Activated naive CD8-positive, alpha-beta T cell treated with anti-CD3 and anti-CD28 coated beads, Interleukin-2, amount 10 ng/mL, durations not matched to agents 7 days and 5 days (primary cell): ENCODE measurements around the gene CMSS1. TPM values are rescaled to one million over a fixed set of nuclear protein-coding genes. Genes with fewer than 3 reads are reported as not detected.

Experiments used
- ATAC-seq: fragments of 150-1000 bp; cut with Tn5 transposase; one replicate; pipeline ENCODE4 v1.10.0; 2021; ENCODE audit warnings: low read depth, moderate library complexity
- POLR2A ChIA-PET: fragments of 350-600 bp; sonication (Branson Sonifier 250); formaldehyde crosslinking; loops from one replicate; lab custom pipeline; 2021; ENCODE audit warnings: antibody characterized with exemption; lab: Charles Lee
- DNase-seq: peaks from one replicate; pipeline ENCODE4 v3.0.0; 2021
- H3K27ac Mint-ChIP-seq: one replicate; pipeline ENCODE4 v1.8.0; 2022; ENCODE audit warnings: mild to moderate bottlenecking, mixed read lengths
- H3K27me3 Mint-ChIP-seq: one replicate; pipeline ENCODE4 v1.8.0; 2022; ENCODE audit warnings: mild to moderate bottlenecking, moderate library complexity, mixed read lengths
- H3K36me3 Mint-ChIP-seq: one replicate; pipeline ENCODE4 v1.8.0; 2021; ENCODE audit warnings: mild to moderate bottlenecking, mixed read lengths
- H3K4me1 Mint-ChIP-seq: one replicate; pipeline ENCODE4 v1.8.0; 2021; ENCODE audit warnings: mixed read lengths
- H3K4me3 Mint-ChIP-seq: one replicate; pipeline ENCODE4 v1.8.0; 2022; ENCODE audit warnings: mild to moderate bottlenecking, moderate library complexity, mixed read lengths
- H3K9me3 Mint-ChIP-seq: one replicate; pipeline ENCODE4 v1.8.0; 2021; ENCODE audit warnings: mixed read lengths
- total RNA-seq, 2 experiments: library from RNA; stranded (reverse); gene quantifications; one replicate each; pipeline ENCODE4 v1.2.3, GENCODE V29; 2021

CMSS1 gene
- total RNA-seq, 2 experiments from 2014 or later = 24.2 to 31.8 TPM

DNA sequence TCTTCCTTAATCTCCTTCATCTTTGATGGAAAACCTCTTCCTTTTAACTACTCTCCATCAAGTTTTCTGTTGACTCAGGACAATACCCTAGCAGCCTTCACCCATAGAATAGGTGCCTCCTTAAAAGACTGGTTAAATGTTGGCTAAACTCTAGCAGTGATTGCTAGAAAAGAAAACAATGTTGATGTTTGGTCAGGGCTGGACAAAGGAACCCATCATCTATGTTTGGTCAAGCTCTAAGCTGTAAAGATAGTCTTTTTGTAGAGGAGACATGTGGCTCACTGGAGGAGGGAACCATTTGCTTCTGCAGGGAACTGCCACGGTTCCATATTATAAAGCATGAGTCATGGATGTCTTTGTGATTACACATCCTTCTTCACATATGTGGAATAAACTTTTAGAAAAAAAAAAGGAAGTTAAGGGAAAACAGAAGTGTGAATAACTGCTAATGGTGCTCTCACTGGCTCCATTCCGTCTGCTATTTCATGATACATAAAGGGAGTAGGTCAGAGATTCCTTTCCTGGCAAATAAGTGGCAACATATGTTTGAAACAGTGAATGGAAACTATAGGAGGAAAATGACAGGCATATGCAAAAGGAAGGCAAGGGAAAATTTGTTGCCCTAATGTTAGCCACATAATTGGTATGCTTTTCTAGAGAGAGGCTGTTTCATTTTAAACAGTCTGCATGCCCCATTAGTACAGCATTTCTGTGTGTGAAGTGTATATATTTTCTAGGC, 78.2 kb downstream of the CMSS1 start:
- ATAC-seq = no peak
- Mint-ChIP-seq H3K27me3 (no peaks in the 10 kb centered on the region), H3K4me3 (no peak overlapping the region), H3K27ac (no peak overlapping the region), H3K9me3 (no peaks in the 10 kb centered on the region), H3K4me1 (peaks cover 7% of the 10 kb centered on the region), H3K36me3 (peaks cover 4% of the 10 kb centered on the region)
- POLR2A ChIA-PET = no interaction called here
- DNase-seq = no peak

GRCh38 chr3:99896482-99896881, 78.8 kb downstream of the CMSS1 start:
- POLR2A ChIA-PET = no interaction called here
- Mint-ChIP-seq H3K4me3 (no peak overlapping the region), H3K27ac (no peak overlapping the region), H3K4me1 (peaks cover 7% of the 10 kb centered on the region), H3K9me3 (no peaks in the 10 kb centered on the region), H3K36me3 (peaks cover 4% of the 10 kb centered on the region), H3K27me3 (no peaks in the 10 kb centered on the region)
- ATAC-seq (no peak), DNase-seq (no peak)

DNA sequence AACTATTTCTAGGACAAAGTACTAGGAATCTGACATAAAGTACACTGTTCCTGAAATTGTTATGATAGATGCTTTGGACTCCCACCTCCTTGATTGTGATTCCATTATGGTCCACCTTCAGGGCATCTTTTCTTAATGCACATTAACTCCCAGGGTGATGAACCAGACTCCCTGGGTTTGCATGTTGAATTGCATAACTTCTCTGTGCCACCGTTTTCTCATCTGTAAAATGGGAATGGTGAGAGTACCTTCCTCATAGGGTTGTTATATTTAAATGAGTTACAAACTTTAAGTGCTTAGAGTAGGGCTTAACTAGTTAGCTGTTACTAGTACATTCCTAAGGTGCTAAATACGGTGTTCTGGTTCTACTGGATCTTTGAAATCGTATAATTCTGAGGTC, 81.9 kb downstream of the CMSS1 start:
- Mint-ChIP-seq H3K27me3 (no peaks in the 10 kb centered on the region), H3K27ac (no peak overlapping the region), H3K9me3 (no peaks in the 10 kb centered on the region), H3K36me3 (peaks cover 8% of the 10 kb centered on the region), H3K4me3 (no peak overlapping the region), H3K4me1 (peaks cover 5% of the 10 kb centered on the region)
- ATAC-seq = no peak
- DNase-seq = no peak
- POLR2A ChIA-PET = no interaction called here

DNA sequence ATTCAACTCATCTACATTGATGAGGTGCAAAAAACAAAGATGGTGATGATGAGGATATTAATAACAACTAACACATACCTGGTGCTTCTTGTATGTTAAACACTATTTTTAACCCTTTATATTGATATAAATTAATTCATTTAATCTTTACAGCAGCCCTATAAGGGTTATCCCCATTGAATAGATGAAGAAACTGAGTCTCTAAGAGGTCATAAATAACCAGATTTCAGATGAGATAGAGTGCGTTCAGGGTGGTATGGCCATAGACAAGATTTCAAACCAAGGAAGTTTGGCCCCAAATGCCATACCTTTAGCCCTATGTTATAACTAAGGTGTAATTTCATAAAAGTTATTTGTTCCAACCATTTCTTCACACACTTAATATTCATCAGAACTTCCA, 82.6 kb downstream of the CMSS1 start:
- H3K36me3 Mint-ChIP-seq = peaks cover 11% of the 10 kb centered on the region
- no peak for ATAC-seq
- POLR2A ChIA-PET = no interaction called here

GRCh38 chr3:99901200-99901926, 83.7 kb downstream of the CMSS1 start:
- no peak for DNase-seq
- no peak for ATAC-seq
- peaks cover 2% of the 10 kb centered on the region for H3K4me1 Mint-ChIP-seq
- H3K4me3 Mint-ChIP-seq = no peak overlapping the region
- no peaks in the 10 kb centered on the region for H3K27me3 Mint-ChIP-seq
- POLR2A ChIA-PET = no interaction called here
- no peak overlapping the region for H3K27ac Mint-ChIP-seq
- H3K36me3 Mint-ChIP-seq = peaks cover 9% of the 10 kb centered on the region
- H3K9me3 Mint-ChIP-seq = no peaks in the 10 kb centered on the region

More for the DNA sequence above, 82.6 kb downstream of the CMSS1 start:
- H3K4me1 Mint-ChIP-seq = peaks cover 5% of the 10 kb centered on the region
- no peaks in the 10 kb centered on the region for H3K27me3 Mint-ChIP-seq
- no peak overlapping the region for H3K27ac Mint-ChIP-seq
- DNase-seq = no peak
- no peak overlapping the region for H3K4me3 Mint-ChIP-seq
- no peaks in the 10 kb centered on the region for H3K9me3 Mint-ChIP-seq

GRCh38 chr3:99902091-99902490, 84.4 kb downstream of the CMSS1 start:
- Mint-ChIP-seq H3K27me3 (no peaks in the 10 kb centered on the region), H3K27ac (no peak overlapping the region), H3K36me3 (peaks cover 9% of the 10 kb centered on the region), H3K9me3 (no peaks in the 10 kb centered on the region), H3K4me3 (no peak overlapping the region), H3K4me1 (peaks cover 2% of the 10 kb centered on the region)
- DNase-seq (no peak), ATAC-seq (no peak)
- POLR2A ChIA-PET = no interaction called here

- Mint-ChIP-seq H3K9me3 (peaks cover 3% of the 10 kb centered on the region), H3K27ac (no peak overlapping the region), H3K27me3 (no peaks in the 10 kb centered on the region), H3K36me3 (peaks cover 10% of the 10 kb centered on the region), H3K4me1 (peaks cover 2% of the 10 kb centered on the region), H3K4me3 (no peak overlapping the region)
- POLR2A ChIA-PET = no interaction called here
- ATAC-seq (no peak), DNase-seq (no peak)
Observed at GRCh38 chr3:99903869-99904268, 86.2 kb downstream of the CMSS1 start.

DNA sequence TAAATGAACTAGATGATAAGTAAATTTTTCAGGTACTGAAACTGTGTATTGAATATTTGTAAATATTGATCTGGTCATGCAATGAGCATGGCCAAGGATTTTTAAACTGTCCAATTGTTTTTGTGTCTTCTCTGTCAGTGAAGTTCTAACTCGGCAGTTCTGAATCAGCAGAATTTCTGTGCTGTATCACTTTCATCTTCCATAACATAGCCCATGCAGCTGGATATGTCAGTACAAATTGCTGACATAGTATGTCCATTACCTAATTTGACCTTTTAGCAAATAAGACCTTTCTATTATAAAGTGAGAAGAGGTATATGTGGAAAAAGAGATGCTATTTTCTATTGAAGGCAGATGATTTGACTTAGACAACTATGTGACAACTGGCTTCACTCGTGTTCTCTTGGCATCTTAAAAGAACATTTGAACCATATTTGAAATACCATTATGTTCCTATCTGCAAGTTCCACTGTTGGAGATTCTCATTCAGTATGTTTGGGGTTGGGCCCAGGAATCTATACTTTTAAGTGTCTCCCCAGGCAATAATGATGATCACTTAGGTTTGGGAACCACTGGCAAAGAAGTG, 90.4 kb downstream of the CMSS1 start:
- POLR2A ChIA-PET = no interaction called here
- ATAC-seq (no peak), DNase-seq (no peak)
- Mint-ChIP-seq H3K27me3 (no peaks in the 10 kb centered on the region), H3K36me3 (peaks cover 11% of the 10 kb centered on the region), H3K27ac (no peak overlapping the region), H3K4me3 (no peak overlapping the region), H3K9me3 (peaks cover 3% of the 10 kb centered on the region), H3K4me1 (peaks cover 2% of the 10 kb centered on the region)

DNA sequence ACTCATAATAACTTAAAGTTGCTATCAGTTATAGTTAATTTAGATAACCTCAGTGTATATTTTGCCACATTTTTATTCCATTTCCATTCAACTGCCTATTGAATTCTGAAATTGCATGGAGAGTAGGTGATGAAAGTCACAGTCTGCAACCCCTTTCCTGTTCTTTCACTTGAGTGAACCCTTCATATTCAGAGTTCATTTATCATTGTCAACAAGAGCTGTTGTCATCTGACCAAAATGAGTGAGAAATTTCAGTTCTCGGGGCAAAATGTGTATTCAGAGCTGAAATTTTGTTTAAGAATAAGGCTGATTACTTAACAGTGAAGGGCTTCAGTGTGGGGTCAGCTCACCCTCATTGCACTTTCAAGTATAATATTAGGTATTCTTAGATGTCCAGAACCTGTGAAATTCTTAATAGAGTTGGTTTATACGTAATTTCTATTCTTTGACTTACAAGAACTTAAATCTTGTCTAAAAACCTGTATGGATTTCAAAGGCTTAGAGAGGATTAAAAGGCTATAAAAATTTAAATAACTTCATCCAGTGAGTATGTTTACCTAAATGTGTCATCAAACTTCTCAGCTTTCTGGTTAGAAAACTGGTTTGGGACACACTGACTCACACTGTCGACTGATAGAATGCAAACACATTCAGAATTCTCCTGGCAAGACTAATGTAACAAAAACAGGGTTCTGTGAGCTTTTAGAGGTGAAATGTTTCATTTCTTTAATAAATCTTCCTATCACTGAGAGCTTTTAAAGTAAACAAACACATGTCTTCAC, 92.2 kb downstream of the CMSS1 start:
- Mint-ChIP-seq H3K36me3 (peaks cover 10% of the 10 kb centered on the region), H3K27ac (no peak overlapping the region), H3K4me1 (no peaks in the 10 kb centered on the region), H3K9me3 (peaks cover 3% of the 10 kb centered on the region), H3K27me3 (no peaks in the 10 kb centered on the region), H3K4me3 (no peak overlapping the region)
- ATAC-seq = no peak
- DNase-seq = no peak
- POLR2A ChIA-PET = interaction anchor here (0.7 kb wide), 1 partner anchor 12 kb away, joined by 3 read pairs; no protein-coding TSS in a partner anchor

GRCh38 chr3:99910752-99911290, 93.2 kb downstream of the CMSS1 start:
- DNase-seq = no peak
- Mint-ChIP-seq H3K36me3 (peaks cover 10% of the 10 kb centered on the region), H3K27ac (no peak overlapping the region), H3K4me3 (no peak overlapping the region), H3K9me3 (peaks cover 3% of the 10 kb centered on the region), H3K4me1 (no peaks in the 10 kb centered on the region), H3K27me3 (no peaks in the 10 kb centered on the region)
- no peak for ATAC-seq
- POLR2A ChIA-PET = no interaction called here

DNA sequence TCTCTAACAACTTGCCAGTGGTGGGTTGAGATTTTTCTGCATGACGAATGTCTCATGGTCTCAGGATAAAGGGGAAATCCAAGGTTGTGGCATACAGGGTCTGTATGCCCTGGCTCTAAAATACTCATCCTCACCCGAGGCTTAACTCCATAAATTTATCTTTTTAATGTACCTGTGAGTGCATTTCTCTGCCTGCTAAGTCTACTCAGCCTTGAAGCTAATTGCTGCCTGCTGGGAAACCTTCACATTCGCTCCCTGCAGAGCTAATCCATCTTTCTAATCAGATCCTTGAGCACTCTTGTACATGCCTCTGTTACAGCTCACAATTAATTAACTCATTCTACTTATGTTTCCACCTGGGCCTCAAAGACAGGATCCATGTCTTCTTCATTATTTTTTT, 93.8 kb downstream of the CMSS1 start:
- POLR2A ChIA-PET = no interaction called here
- H3K4me1 Mint-ChIP-seq = no peaks in the 10 kb centered on the region
- H3K4me3 Mint-ChIP-seq = no peak overlapping the region
- no peak for DNase-seq
- H3K27me3 Mint-ChIP-seq = no peaks in the 10 kb centered on the region
- H3K9me3 Mint-ChIP-seq = peaks cover 3% of the 10 kb centered on the region
- H3K27ac Mint-ChIP-seq = no peak overlapping the region
- peaks cover 10% of the 10 kb centered on the region for H3K36me3 Mint-ChIP-seq
- ATAC-seq = no peak

DNA sequence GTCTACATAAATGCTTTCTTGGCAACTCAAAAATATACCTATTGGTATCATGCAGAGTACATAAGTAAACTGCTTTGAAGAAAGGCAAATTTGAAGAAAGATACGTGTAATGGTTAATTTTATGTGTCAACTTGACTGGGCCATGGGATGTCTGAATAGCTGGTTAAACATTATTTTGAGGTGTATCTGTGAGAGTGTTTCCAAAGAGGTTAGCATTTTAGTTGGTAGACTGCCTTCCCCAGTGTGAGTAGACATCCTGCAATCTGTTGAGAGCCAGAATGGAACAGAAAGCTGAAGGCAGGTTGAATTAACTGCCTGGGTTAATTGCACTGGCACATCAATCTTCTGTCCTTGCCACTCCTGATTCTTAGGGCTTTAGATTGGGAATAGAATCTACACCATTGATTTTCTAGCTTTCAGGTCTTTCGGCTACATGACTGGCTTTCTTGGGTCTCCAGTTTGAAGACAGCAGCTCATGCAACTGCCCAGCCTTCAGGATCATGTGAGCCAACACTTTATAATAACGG, 98.3 kb downstream of the CMSS1 start:
- ATAC-seq = no peak
- Mint-ChIP-seq H3K27me3 (no peaks in the 10 kb centered on the region), H3K36me3 (peaks cover 10% of the 10 kb centered on the region), H3K4me3 (no peak overlapping the region), H3K27ac (no peak overlapping the region), H3K9me3 (no peaks in the 10 kb centered on the region), H3K4me1 (no peaks in the 10 kb centered on the region)
- no peak for DNase-seq
- POLR2A ChIA-PET = interaction anchor here (1.1 kb wide), 1 partner anchor 48 kb away, joined by 3 read pairs; no protein-coding TSS in a partner anchor

DNA sequence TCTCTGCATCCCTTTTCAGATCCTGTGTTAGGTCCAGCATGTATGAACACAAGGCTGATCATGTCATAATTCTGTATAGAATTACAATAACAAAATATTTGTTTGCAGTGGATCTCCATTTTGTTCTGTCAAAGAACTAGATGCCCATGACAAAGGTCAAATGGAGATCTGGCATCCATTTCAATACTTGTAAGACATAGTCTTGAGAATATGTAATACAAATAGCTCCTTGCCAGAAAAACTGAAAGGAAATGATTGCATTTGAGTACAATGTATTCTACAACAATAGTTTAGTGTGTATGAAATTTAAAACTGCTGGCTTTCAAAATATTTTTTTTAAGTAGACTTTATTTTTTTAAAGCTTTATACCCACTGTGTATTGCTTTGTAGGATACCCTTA, 101.1 kb downstream of the CMSS1 start:
- Mint-ChIP-seq H3K4me1 (no peaks in the 10 kb centered on the region), H3K27me3 (no peaks in the 10 kb centered on the region), H3K36me3 (peaks cover 21% of the 10 kb centered on the region), H3K9me3 (no peaks in the 10 kb centered on the region), H3K27ac (no peak overlapping the region), H3K4me3 (no peak overlapping the region)
- ATAC-seq (no peak), DNase-seq (no peak)
- POLR2A ChIA-PET = no interaction called here
